DMS79 (cell line): Measurements from ENCODE around the gene INSYN2B.

ENCODE experiments used
- DNase-seq: peaks from one replicate; lab custom pipeline; 2025; lab: John Stamatoyannopoulos, UW

The INSYN2B gene

GRCh38 chr5:169980418-169981053 lies at the start of gene INSYN2B:
INSYN2B (minus strand) TSS chr5:169980495; CDS start chr5:169883898, 96,597 bp downstream.
- DNase-seq: no peak

- no peak for DNase-seq
Measured at GRCh38 chr5:170028124-170028523, 47.8 kb upstream of the INSYN2B start.

- DNase-seq: no peak
Measured at GRCh38 chr5:170025853-170026252, 45.6 kb upstream of the INSYN2B start.

- no peak for DNase-seq
Measured at GRCh38 chr5:170021506-170021905, 41.2 kb upstream of the INSYN2B start.

GRCh38 chr5:170020423-170020822 lies 40.1 kb upstream of the INSYN2B start:
- DNase-seq: no peak

- DNase-seq: no peak
Measured at GRCh38 chr5:170012622-170013021, 32.3 kb upstream of the INSYN2B start.

- no peak for DNase-seq
Measured at GRCh38 chr5:170011751-170012150, 31.5 kb upstream of the INSYN2B start.

GRCh38 chr5:170010595-170010994 lies 30.3 kb upstream of the INSYN2B start:
- DNase-seq: no peak

GRCh38 chr5:170008376-170008775 lies 28.1 kb upstream of the INSYN2B start:
- DNase-seq: no peak

- DNase-seq: no peak
Measured at GRCh38 chr5:170006021-170006420, 25.7 kb upstream of the INSYN2B start.

GRCh38 chr5:170000155-170000554 lies 19.9 kb upstream of the INSYN2B start:
- no peak for DNase-seq

GRCh38 chr5:169999621-170000020 lies 19.3 kb upstream of the INSYN2B start:
- no peak for DNase-seq

- no peak for DNase-seq
Measured at GRCh38 chr5:169997798-169998197, 17.5 kb upstream of the INSYN2B start.

GRCh38 chr5:169993485-169993790 lies 13.1 kb upstream of the INSYN2B start:
- DNase-seq: no peak

GRCh38 chr5:169992789-169993484 lies 12.6 kb upstream of the INSYN2B start:
- DNase-seq: no peak

GRCh38 chr5:169991115-169991869 lies 11.0 kb upstream of the INSYN2B start:
- DNase-seq: no peak

GRCh38 chr5:169989365-169989764 lies 9.1 kb upstream of the INSYN2B start:
- DNase-seq: no peak

GRCh38 chr5:169988947-169989346 lies 8.7 kb upstream of the INSYN2B start:
- DNase-seq: no peak

- DNase-seq: no peak
Measured at GRCh38 chr5:169988206-169988605, 7.9 kb upstream of the INSYN2B start.

GRCh38 chr5:169979871-169980270 lies 424 bp downstream of the INSYN2B start:
- no peak for DNase-seq

GRCh38 chr5:169978714-169979113 lies 1.6 kb downstream of the INSYN2B start:
- DNase-seq: no peak

GRCh38 chr5:169974121-169974770 lies 6.0 kb downstream of the INSYN2B start:
- DNase-seq: no peak

GRCh38 chr5:169973056-169973455 lies 7.2 kb downstream of the INSYN2B start:
- no peak for DNase-seq
